ENCODE results near the gene NCKAP5L. TPM values are rescaled to one million over a fixed set of nuclear protein-coding genes. Genes with fewer than 3 reads are reported as not detected.

Gene NCKAP5L, protein sequence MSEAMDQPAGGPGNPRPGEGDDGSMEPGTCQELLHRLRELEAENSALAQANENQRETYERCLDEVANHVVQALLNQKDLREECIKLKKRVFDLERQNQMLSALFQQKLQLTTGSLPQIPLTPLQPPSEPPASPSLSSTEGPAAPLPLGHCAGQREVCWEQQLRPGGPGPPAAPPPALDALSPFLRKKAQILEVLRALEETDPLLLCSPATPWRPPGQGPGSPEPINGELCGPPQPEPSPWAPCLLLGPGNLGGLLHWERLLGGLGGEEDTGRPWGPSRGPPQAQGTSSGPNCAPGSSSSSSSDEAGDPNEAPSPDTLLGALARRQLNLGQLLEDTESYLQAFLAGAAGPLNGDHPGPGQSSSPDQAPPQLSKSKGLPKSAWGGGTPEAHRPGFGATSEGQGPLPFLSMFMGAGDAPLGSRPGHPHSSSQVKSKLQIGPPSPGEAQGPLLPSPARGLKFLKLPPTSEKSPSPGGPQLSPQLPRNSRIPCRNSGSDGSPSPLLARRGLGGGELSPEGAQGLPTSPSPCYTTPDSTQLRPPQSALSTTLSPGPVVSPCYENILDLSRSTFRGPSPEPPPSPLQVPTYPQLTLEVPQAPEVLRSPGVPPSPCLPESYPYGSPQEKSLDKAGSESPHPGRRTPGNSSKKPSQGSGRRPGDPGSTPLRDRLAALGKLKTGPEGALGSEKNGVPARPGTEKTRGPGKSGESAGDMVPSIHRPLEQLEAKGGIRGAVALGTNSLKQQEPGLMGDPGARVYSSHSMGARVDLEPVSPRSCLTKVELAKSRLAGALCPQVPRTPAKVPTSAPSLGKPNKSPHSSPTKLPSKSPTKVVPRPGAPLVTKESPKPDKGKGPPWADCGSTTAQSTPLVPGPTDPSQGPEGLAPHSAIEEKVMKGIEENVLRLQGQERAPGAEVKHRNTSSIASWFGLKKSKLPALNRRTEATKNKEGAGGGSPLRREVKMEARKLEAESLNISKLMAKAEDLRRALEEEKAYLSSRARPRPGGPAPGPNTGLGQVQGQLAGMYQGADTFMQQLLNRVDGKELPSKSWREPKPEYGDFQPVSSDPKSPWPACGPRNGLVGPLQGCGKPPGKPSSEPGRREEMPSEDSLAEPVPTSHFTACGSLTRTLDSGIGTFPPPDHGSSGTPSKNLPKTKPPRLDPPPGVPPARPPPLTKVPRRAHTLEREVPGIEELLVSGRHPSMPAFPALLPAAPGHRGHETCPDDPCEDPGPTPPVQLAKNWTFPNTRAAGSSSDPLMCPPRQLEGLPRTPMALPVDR (N-terminal part only)
- 10.7 and 11.9 TPM in 2 replicates for total RNA-seq

GRCh38 chr12:49828133-49829091 is at the start of gene NCKAP5L:
Gene NCKAP5L, minus strand, starts transcription at chr12:49828413. Its CDS starts 24,369 bp downstream, at chr12:49804044.

DNA sequence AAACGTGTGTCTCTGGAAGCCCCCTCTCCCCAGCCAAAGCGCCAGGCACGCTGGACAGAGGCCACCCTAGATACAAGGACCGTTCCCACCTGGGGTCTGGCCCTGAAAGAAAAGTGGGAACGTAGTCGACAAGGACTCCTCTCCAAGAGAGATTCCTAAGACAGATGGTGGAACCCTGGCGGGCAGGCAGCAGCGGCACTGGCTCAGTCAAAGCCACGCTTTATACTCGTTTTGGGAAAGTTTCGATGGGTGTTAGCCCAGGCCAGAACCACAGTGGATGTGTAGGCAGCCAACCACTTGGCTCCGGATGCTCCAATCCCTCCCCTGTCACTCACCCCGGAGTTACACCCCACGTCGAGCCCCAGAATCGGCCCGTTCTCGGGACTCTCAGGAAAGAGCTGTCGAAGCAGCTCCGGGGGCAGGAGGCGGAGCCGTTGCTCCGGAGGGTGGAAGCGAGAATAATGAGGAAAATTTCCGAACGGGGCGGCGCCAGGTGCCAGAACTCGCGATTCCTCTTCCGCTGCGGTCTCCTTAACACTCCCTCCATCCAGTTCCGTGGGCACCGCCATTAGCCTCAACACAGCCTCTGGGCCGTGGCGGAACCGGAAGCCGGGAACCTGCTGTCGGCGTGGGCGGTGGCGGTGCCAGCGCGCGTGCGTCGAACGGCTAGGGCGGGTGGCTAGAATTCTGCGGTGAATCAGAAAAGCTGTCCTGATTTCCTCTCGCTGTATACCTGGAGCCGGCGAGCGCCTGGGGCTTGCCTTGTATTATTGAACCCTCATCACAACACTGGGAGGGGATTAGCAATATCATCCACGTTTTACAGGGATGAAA is 14.5 kb upstream of the NCKAP5L start, which contains the start of gene BCDIN3D:
Gene BCDIN3D (minus strand): TSS at position 588 of the 834 bp plus-strand sequence. CDS start 19 bp downstream, at position 569.

Other genes starting within 250 kb of the NCKAP5L start
- 0.32 TPM in 1 of 2 replicates, not detected in the other for gene FAM186B, start 222.8 kb downstream of the NCKAP5L start, total RNA-seq
- gene PRPF40B, start 204.9 kb downstream of the NCKAP5L start, total RNA-seq: 5.5 and 11.4 TPM in 2 replicates
- 69.2 and 72.0 TPM in 2 replicates for gene FMNL3, start 121.0 kb downstream of the NCKAP5L start, total RNA-seq
- gene TMBIM6, start 86.9 kb downstream of the NCKAP5L start, total RNA-seq: 284 and 430 TPM in 2 replicates
- 2.6 and 3.2 TPM in 2 replicates for gene BCDIN3D, start 14.7 kb upstream of the NCKAP5L start, total RNA-seq
- under 0.01 and 0.15 TPM in 2 replicates for gene FAIM2, start 75.5 kb upstream of the NCKAP5L start, total RNA-seq
- not detected in 2 replicates for gene AQP2, start 122.3 kb upstream of the NCKAP5L start, total RNA-seq
- gene AQP5, start 133.5 kb upstream of the NCKAP5L start, total RNA-seq: 0.32 and 3.2 TPM in 2 replicates
- under 0.01 TPM in 1 of 2 replicates, not detected in the other for gene AQP6, start 144.5 kb upstream of the NCKAP5L start, total RNA-seq
- 56.8 and 87.5 TPM in 2 replicates for gene RACGAP1, start 197.1 kb upstream of the NCKAP5L start, total RNA-seq
- 0.65 and 0.76 TPM in 2 replicates for gene ASIC1, start 229.2 kb upstream of the NCKAP5L start, total RNA-seq